Naive thymus-derived CD8-positive, alpha-beta T cell (primary cell): Measurements from ENCODE around the gene SLC35F1. TPM values are rescaled to one million over a fixed set of nuclear protein-coding genes. Genes with fewer than 3 reads are reported as not detected.

ENCODE experiments used
- ATAC-seq, 2 donors: fragments of 150-1000 bp; cut with Tn5 transposase in 1 of 2; sonication (Bioruptor Pico), chemical (Tn5 transposase) in 1 of 2; 1 replicate in 1 of 2; 2 replicates in 1 of 2; pipeline ENCODE4 v1.10.0; 2021; ENCODE audit warnings: mild to moderate bottlenecking in 2 of 2, moderate library complexity in 2 of 2
- POLR2A ChIA-PET: fragments of 350-600 bp; sonication (Branson Sonifier 250); formaldehyde crosslinking; loops from one replicate; lab custom pipeline; 2021; ENCODE audit warnings: antibody characterized with exemption; lab: Charles Lee
- DNase-seq, 10 donors: peaks; one replicate each; pipeline versions ENCODE4 v3.0.0 to v3.0.0-alpha.2; 2020 to 2022
- H3K27ac Mint-ChIP-seq, 10 donors: one replicate each; pipeline ENCODE4 v1.8.0; 2020 to 2022; ENCODE audit warnings: mild to moderate bottlenecking in 10 of 10, mixed read lengths in 10 of 10, moderate library complexity in 4 of 10, inconsistent platforms in 1 of 10
- H3K27me3 Mint-ChIP-seq, 5 donors: one replicate each; pipeline ENCODE4 v1.8.0; 2021 to 2022; ENCODE audit warnings: mixed read lengths in 5 of 5
- H3K36me3 Mint-ChIP-seq, 3 donors: one replicate each; pipeline ENCODE4 v1.8.0; 2020 to 2022; ENCODE audit warnings: mixed read lengths in 3 of 3, mild to moderate bottlenecking in 2 of 3, inconsistent platforms in 1 of 3
- H3K4me1 Mint-ChIP-seq, 4 donors: one replicate each; pipeline ENCODE4 v1.8.0; 2021 to 2022; ENCODE audit warnings: mixed read lengths in 4 of 4
- H3K4me3 Mint-ChIP-seq, 10 donors: one replicate each; pipeline ENCODE4 v1.8.0; 2020 to 2022; ENCODE audit warnings: mild to moderate bottlenecking in 10 of 10, mixed read lengths in 10 of 10, moderate library complexity in 6 of 10, inconsistent platforms in 1 of 10
- H3K9me3 Mint-ChIP-seq, 9 donors: one replicate each; pipeline ENCODE4 v1.8.0; 2020 to 2022; ENCODE audit warnings: mixed read lengths in 9 of 9, mild to moderate bottlenecking in 3 of 9, inconsistent platforms in 1 of 9, moderate library complexity in 1 of 9
- polyA plus RNA-seq, 3 donors: library from polyadenylated mRNA; unstranded; fragments of 300-500 nt; fragmentation: Illumina TruSeq; gene quantifications; one replicate each; pipeline ENCODE4 v1.2.3, GENCODE V29; 2021
- total RNA-seq, 8 experiments: library from RNA in 2 of 8; stranded (reverse) in 2 of 8; gene quantifications; one replicate each; pipeline ENCODE4 v1.2.3 and lab custom pipeline; 2021 to 2026

SLC35F1 gene
- total and polyA plus RNA-seq, 5 experiments from 2014 or later: not detected

- no peak for DNase-seq
- H3K27ac Mint-ChIP-seq: no peak overlapping the region
- no peak for ATAC-seq
- H3K9me3 Mint-ChIP-seq: no peaks in the 10 kb centered on the region
- H3K36me3 Mint-ChIP-seq: no peaks in the 10 kb centered on the region
- H3K4me3 Mint-ChIP-seq: no peak overlapping the region
- POLR2A ChIA-PET: no interaction called here
- H3K4me1 Mint-ChIP-seq: peaks cover 0 to 3% (median 1%) of the 10 kb centered on the region in 4 donors
- H3K27me3 Mint-ChIP-seq: peaks cover 7 to 21% (median 13%) of the 10 kb centered on the region in 5 donors
These were observed 374.2 kb downstream of the SLC35F1 start for GRCh38 chr6:118281291-118281690.

GRCh38 chr6:118283766-118284165 lies 376.7 kb downstream of the SLC35F1 start:
- Mint-ChIP-seq H3K36me3 (no peaks in the 10 kb centered on the region), H3K4me3 (no peak overlapping the region), H3K9me3 (peaks cover 0 to 2% (median 0%) of the 10 kb centered on the region in 9 donors), H3K27me3 (peaks cover 7 to 16% (median 10%) of the 10 kb centered on the region in 5 donors), H3K4me1 (peaks cover 0 to 3% (median 1%) of the 10 kb centered on the region in 4 donors), H3K27ac (peak overlapping the region in 2 of 10 donors; percentile 27 to 41)
- DNase-seq (peak; percentile 13 to 77 (median 50)), ATAC-seq (peak; percentile 62 to 68)
- POLR2A ChIA-PET: no interaction called here

- H3K27ac Mint-ChIP-seq: peak overlapping the region in 1 of 10 donors; percentile 49
- peaks cover 0 to 3% (median 1%) of the 10 kb centered on the region in 4 donors for H3K4me1 Mint-ChIP-seq
- no peak overlapping the region for H3K4me3 Mint-ChIP-seq
- H3K36me3 Mint-ChIP-seq: no peaks in the 10 kb centered on the region
- ATAC-seq: no peak
- DNase-seq: no peak
- peaks cover 0 to 3% (median 0%) of the 10 kb centered on the region in 9 donors for H3K9me3 Mint-ChIP-seq
- peaks cover 7 to 19% (median 10%) of the 10 kb centered on the region in 5 donors for H3K27me3 Mint-ChIP-seq
- POLR2A ChIA-PET: no interaction called here
These were observed 377.8 kb downstream of the SLC35F1 start for GRCh38 chr6:118284736-118285360.

- Mint-ChIP-seq H3K4me3 (no peak overlapping the region), H3K9me3 (peaks cover 0 to 3% (median 0%) of the 10 kb centered on the region in 9 donors), H3K27me3 (peaks cover 7 to 17% (median 10%) of the 10 kb centered on the region in 5 donors), H3K4me1 (peaks cover 0 to 3% (median 1%) of the 10 kb centered on the region in 4 donors), H3K36me3 (no peaks in the 10 kb centered on the region), H3K27ac (peak overlapping the region in 2 of 10 donors; percentile 4 to 7)
- DNase-seq (no peak), ATAC-seq (no peak)
- POLR2A ChIA-PET: no interaction called here
These were observed 378.7 kb downstream of the SLC35F1 start for GRCh38 chr6:118285791-118286190.

GRCh38 chr6:118288355-118289124 lies 381.5 kb downstream of the SLC35F1 start:
- DNase-seq (no peak), ATAC-seq (no peak)
- Mint-ChIP-seq H3K27ac (no peak overlapping the region), H3K27me3 (peaks cover 0 to 5% (median under 1%) of the 10 kb centered on the region in 5 donors), H3K4me1 (peaks cover 0 to 3% (median 1%) of the 10 kb centered on the region in 4 donors), H3K36me3 (peaks cover 0 to 2% (median 0%) of the 10 kb centered on the region in 3 donors), H3K9me3 (peaks cover 0 to 3% (median 0%) of the 10 kb centered on the region in 9 donors), H3K4me3 (no peak overlapping the region)
- POLR2A ChIA-PET: no interaction called here

GRCh38 chr6:118292558-118292957 lies 385.5 kb downstream of the SLC35F1 start:
- no peaks in the 10 kb centered on the region for H3K4me1 Mint-ChIP-seq
- DNase-seq: no peak
- no peak overlapping the region for H3K4me3 Mint-ChIP-seq
- peaks cover 0 to 3% (median 0%) of the 10 kb centered on the region in 9 donors for H3K9me3 Mint-ChIP-seq
- H3K27me3 Mint-ChIP-seq: peaks cover 5 to 14% (median 9%) of the 10 kb centered on the region in 5 donors
- peak overlapping the region in 1 of 10 donors; percentile 24 for H3K27ac Mint-ChIP-seq
- peaks cover 0 to 2% (median 0%) of the 10 kb centered on the region in 3 donors for H3K36me3 Mint-ChIP-seq
- ATAC-seq: no peak
- POLR2A ChIA-PET: no interaction called here

- DNase-seq: no peak
- Mint-ChIP-seq H3K36me3 (peaks cover 0 to 2% (median 0%) of the 10 kb centered on the region in 3 donors), H3K9me3 (no peaks in the 10 kb centered on the region), H3K27me3 (peaks cover 5 to 11% (median 9%) of the 10 kb centered on the region in 5 donors), H3K27ac (no peak overlapping the region), H3K4me1 (no peaks in the 10 kb centered on the region), H3K4me3 (no peak overlapping the region)
- POLR2A ChIA-PET: no interaction called here
- no peak for ATAC-seq
These were observed 387.8 kb downstream of the SLC35F1 start for GRCh38 chr6:118294906-118295305.

GRCh38 chr6:118295336-118295735 lies 388.3 kb downstream of the SLC35F1 start:
- peaks cover 5 to 11% (median 9%) of the 10 kb centered on the region in 5 donors for H3K27me3 Mint-ChIP-seq
- no peaks in the 10 kb centered on the region for H3K9me3 Mint-ChIP-seq
- no peak for DNase-seq
- H3K27ac Mint-ChIP-seq: no peak overlapping the region
- H3K4me1 Mint-ChIP-seq: no peaks in the 10 kb centered on the region
- peaks cover 0 to 2% (median 0%) of the 10 kb centered on the region in 3 donors for H3K36me3 Mint-ChIP-seq
- POLR2A ChIA-PET: no interaction called here
- no peak overlapping the region for H3K4me3 Mint-ChIP-seq
- ATAC-seq: no peak

GRCh38 chr6:118296129-118296901 lies 389.3 kb downstream of the SLC35F1 start:
- no peak overlapping the region for H3K27ac Mint-ChIP-seq
- no peak overlapping the region for H3K4me3 Mint-ChIP-seq
- ATAC-seq: no peak
- no peaks in the 10 kb centered on the region for H3K4me1 Mint-ChIP-seq
- DNase-seq: no peak
- peaks cover 7 to 11% (median 9%) of the 10 kb centered on the region in 5 donors for H3K27me3 Mint-ChIP-seq
- H3K36me3 Mint-ChIP-seq: peaks cover 0 to 3% (median 2%) of the 10 kb centered on the region in 3 donors
- POLR2A ChIA-PET: no interaction called here
- no peaks in the 10 kb centered on the region for H3K9me3 Mint-ChIP-seq

- ATAC-seq: no peak
- Mint-ChIP-seq H3K4me1 (no peaks in the 10 kb centered on the region), H3K27ac (no peak overlapping the region), H3K36me3 (peaks cover 0 to 9% (median 2%) of the 10 kb centered on the region in 3 donors), H3K9me3 (peaks cover 0 to 10% (median 0%) of the 10 kb centered on the region in 9 donors), H3K27me3 (peaks cover 7 to 11% (median 9%) of the 10 kb centered on the region in 5 donors), H3K4me3 (no peak overlapping the region)
- no peak for DNase-seq
- POLR2A ChIA-PET: no interaction called here
These were observed 390.8 kb downstream of the SLC35F1 start for GRCh38 chr6:118297821-118298220.

GRCh38 chr6:118298476-118299427 lies 391.7 kb downstream of the SLC35F1 start:
- no peak for DNase-seq
- H3K9me3 Mint-ChIP-seq: peaks cover 0 to 10% (median 0%) of the 10 kb centered on the region in 9 donors
- H3K27me3 Mint-ChIP-seq: peaks cover 6 to 11% (median 9%) of the 10 kb centered on the region in 5 donors
- POLR2A ChIA-PET: no interaction called here
- H3K4me1 Mint-ChIP-seq: no peaks in the 10 kb centered on the region
- ATAC-seq: no peak
- H3K36me3 Mint-ChIP-seq: peaks cover 0 to 12% (median 0%) of the 10 kb centered on the region in 3 donors
- H3K4me3 Mint-ChIP-seq: no peak overlapping the region
- H3K27ac Mint-ChIP-seq: no peak overlapping the region
